Measurements from ENCODE around the gene NTM. TPM values are rescaled to one million over a fixed set of nuclear protein-coding genes. Genes with fewer than 3 reads are reported as not detected.

Gene NTM
- total and polyA plus RNA-seq, 12 donors = 0.43 to 3.0 (median 1.3) TPM

DNA sequence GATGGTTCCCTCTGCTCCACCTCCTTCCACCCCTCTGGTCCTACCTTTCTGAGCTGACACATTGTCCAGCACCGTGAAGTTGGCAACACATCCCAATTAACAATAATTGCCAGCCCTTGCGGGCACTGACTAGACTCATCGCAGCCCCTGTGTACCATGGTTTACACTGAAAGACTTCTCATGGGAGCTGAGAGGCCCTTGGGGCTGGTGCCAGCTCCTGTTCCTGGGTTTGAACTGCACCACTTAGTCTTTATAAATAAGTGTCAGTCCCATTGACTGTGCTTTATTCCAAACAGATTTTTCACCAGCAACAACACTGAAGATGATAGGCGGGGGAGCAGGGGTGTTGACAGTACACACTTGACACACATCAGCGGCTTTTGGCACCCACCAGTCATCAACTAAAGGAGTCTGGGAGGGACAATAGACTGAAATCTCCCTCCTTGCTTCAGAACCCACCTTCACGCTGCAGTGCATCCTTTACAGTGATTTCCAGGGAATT lies 447.3 kb downstream of the NTM start:
- DNase-seq (no peak), ATAC-seq (no peak)
- WGBS, 2 donors = 54 to 64% methylated on average over 6 of the region's 6 CpGs
- TF ChIP-seq, protein P1, sequence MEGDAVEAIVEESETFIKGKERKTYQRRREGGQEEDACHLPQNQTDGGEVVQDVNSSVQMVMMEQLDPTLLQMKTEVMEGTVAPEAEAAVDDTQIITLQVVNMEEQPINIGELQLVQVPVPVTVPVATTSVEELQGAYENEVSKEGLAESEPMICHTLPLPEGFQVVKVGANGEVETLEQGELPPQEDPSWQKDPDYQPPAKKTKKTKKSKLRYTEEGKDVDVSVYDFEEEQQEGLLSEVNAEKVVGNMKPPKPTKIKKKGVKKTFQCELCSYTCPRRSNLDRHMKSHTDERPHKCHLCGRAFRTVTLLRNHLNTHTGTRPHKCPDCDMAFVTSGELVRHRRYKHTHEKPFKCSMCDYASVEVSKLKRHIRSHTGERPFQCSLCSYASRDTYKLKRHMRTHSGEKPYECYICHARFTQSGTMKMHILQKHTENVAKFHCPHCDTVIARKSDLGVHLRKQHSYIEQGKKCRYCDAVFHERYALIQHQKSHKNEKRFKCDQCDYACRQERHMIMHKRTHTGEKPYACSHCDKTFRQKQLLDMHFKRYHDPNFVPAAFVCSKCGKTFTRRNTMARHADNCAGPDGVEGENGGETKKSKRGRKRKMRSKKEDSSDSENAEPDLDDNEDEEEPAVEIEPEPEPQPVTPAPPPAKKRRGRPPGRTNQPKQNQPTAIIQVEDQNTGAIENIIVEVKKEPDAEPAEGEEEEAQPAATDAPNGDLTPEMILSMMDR (IDR thresholded peaks at IDR 0.05) = no peak
- intact Hi-C loops (cut with DNase I) = no loop called here
- H3K4me3 ChIP-seq = no peak overlapping the region
- no peak overlapping the region for H3K27ac ChIP-seq
- no peaks in the 10 kb centered on the region for H3K9me3 ChIP-seq
- no peaks in the 10 kb centered on the region for H3K36me3 ChIP-seq
- H3K4me1 ChIP-seq = no peaks in the 10 kb centered on the region
- peaks cover 3 to 68% (median 44%) of the 10 kb centered on the region in 7 donors for H3K27me3 ChIP-seq

DNA sequence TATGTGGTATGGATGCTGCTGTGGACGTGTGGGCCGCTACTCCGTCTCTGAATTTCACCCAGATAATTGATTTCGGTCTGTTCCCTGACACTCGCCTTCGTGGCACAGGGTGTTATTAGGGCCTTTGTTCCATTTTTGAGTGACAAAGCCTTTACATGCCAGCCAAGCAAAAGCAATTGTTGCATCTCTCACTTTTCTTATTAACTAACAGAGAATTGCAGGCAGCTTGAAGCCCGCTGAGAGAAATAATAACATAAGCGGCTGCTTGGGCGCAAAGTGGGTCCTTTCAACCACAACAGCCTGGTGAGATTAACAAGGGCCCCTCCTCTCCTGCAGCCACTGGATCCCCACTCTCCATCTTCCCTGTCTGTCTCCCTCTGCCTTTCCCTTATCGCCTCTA lies 449.4 kb downstream of the NTM start:
- TF ChIP-seq, protein P1 (IDR thresholded peaks at IDR 0.05) = no peak
- Histone ChIP-seq H3K4me3 (no peak overlapping the region), H3K36me3 (no peaks in the 10 kb centered on the region), H3K4me1 (peaks cover 0 to 5% (median 0%) of the 10 kb centered on the region in 9 donors), H3K27me3 (peaks cover 3 to 77% (median 49%) of the 10 kb centered on the region in 7 donors), H3K9me3 (no peaks in the 10 kb centered on the region), H3K27ac (no peak overlapping the region)
- WGBS, 2 donors = 65 to 78% methylated on average over 10 of the region's 10 CpGs
- DNase-seq = no peak
- no peak for ATAC-seq
- intact Hi-C loops (cut with DNase I) = no loop called here

DNA sequence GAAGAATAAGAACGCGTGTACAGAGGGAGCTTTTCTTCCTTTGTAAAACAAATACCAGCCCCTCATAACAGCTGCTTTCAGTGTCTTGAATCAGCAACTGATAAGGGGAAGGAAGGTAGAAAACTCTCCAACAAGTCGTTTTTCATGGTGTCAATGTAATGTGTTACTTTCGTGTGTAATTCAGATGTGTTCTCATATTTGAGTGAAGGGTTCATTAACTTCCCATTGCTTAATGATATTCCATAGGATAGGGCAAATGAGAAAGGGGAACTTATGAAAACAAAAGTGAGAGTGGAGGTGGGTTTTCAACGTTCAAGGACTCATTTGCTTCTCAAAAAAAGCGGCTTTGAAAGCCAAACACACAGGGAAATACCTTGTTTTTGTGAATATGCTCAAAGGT lies 452.1 kb downstream of the NTM start:
- Histone ChIP-seq H3K9me3 (no peaks in the 10 kb centered on the region), H3K27me3 (peaks cover 0 to 69% (median 37%) of the 10 kb centered on the region in 7 donors), H3K27ac (no peak overlapping the region), H3K36me3 (no peaks in the 10 kb centered on the region), H3K4me1 (peaks cover 0 to 5% (median 0%) of the 10 kb centered on the region in 9 donors), H3K4me3 (no peak overlapping the region)
- intact Hi-C loops (cut with DNase I) = no loop called here
- ATAC-seq = no peak
- no peak for DNase-seq
- 22 to 29% methylated on average over 6 of the region's 6 CpGs for WGBS, 2 donors
- TF ChIP-seq, protein P1 (IDR thresholded peaks at IDR 0.05) = no peak

DNA sequence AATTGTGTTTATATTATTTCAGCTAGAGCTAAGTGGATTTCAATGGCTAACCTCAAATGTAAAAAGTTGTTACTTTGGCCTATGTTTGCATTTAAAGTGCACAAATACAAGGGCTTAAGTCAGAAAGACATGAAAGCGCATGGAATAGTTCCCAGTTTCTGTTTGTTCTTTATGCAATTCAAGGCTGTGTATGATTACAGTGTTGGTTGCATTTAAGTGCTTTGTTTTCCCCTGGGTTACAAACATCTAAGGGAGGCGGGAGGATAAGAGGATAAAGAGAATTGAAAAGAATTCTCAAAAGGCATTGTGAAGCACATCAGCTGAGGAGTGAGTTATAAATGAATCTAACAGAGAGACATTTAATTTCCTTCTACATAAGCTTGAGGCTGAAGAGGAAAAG lies 453.4 kb downstream of the NTM start:
- Histone ChIP-seq H3K9me3 (no peaks in the 10 kb centered on the region), H3K27ac (no peak overlapping the region), H3K4me1 (peaks cover 0 to 5% (median 0%) of the 10 kb centered on the region in 9 donors), H3K27me3 (peaks cover 0 to 56% (median 26%) of the 10 kb centered on the region in 7 donors), H3K4me3 (no peak overlapping the region), H3K36me3 (no peaks in the 10 kb centered on the region)
- 75 to 78% methylated on average over 2 of the region's 2 CpGs for WGBS, 2 donors
- DNase-seq = no peak
- intact Hi-C loops (cut with DNase I) = no loop called here
- ATAC-seq = no peak
- TF ChIP-seq, protein P1 (IDR thresholded peaks at IDR 0.05) = no peak
